Heart left ventricle (tissue), 13 donors: ENCODE data around the gene CMKLR1.

ENCODE experiments used
- POLR2A ChIP-seq, 2 donors: fragments of 450-650 bp; IDR thresholded peaks; one replicate each; pipeline ENCODE4 v1.6.1; 2017; ENCODE audit warnings: antibody characterized with exemption in 2 of 2, mild to moderate bottlenecking in 2 of 2, moderate library complexity in 2 of 2
- TF ChIP-seq, protein P1 (sequence below), 12 donors: fragments of 200-600 bp; sonication (generic) in 4 of 12; IDR thresholded peaks; one replicate each; pipeline versions ENCODE4 v1.5.0 to v1.8.0; 2018 to 2022; ENCODE audit warnings: antibody characterized with exemption in 12 of 12, mild to moderate bottlenecking in 5 of 12
- donor health status: ischemic (EF 13 %, LVEDD 7.1; RV severe dilation, severe dysfunction).
- donor health status: DM: no; HTN: yes; CAD: no.
- donor health status: DM: no; HTN: no; CAD: no.
- donor health status: ischemic (EF 25% LVEDD 6.9; RV normal size, moderate dysfunction).
- donor health status: ischemic (EF 25% LVEDD 5.7; RV mildly dilated, moderate dysfunction).
- donor health status: ischemic (EF 35%, LVEDD 5.7; RV mildly dilated, moderate dysfunction).
- donor health status: nonischemic (EF 11% LVEDD 7.7; RV severe dilation, severe dysfunction).
- donor health status: DM: yes; HTN: yes; CAD: no.
- donor health status: PGD.
- donor health status: ischemic (EF 29% LVEDD 5.4; RV normal size, mild dysfunction).
- donor health status: nonischemic (EF 23%, LVEDD 6.1; RV moderate dilation, normal function).

DNA sequence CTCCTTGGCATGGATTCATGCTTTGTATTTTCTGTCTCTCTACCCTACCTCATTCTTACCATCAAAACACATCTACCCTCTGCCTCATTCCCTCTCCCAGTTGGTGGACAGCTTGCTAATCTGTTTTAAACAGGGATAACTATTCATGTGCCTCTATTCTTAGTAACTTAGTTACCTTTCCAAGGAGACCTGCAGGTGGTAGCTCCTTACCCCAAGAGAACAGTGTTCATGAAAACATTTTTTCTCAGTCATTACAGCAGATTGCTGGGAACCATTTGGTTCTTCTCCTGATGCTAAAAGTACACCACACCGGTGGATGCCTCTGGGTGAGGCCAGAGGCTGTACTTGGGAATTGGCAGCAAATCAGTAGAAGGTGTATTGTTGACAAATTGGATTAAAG is 73.0 kb downstream of the CMKLR1 start:
- TF ChIP-seq, protein P1, sequence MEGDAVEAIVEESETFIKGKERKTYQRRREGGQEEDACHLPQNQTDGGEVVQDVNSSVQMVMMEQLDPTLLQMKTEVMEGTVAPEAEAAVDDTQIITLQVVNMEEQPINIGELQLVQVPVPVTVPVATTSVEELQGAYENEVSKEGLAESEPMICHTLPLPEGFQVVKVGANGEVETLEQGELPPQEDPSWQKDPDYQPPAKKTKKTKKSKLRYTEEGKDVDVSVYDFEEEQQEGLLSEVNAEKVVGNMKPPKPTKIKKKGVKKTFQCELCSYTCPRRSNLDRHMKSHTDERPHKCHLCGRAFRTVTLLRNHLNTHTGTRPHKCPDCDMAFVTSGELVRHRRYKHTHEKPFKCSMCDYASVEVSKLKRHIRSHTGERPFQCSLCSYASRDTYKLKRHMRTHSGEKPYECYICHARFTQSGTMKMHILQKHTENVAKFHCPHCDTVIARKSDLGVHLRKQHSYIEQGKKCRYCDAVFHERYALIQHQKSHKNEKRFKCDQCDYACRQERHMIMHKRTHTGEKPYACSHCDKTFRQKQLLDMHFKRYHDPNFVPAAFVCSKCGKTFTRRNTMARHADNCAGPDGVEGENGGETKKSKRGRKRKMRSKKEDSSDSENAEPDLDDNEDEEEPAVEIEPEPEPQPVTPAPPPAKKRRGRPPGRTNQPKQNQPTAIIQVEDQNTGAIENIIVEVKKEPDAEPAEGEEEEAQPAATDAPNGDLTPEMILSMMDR (IDR thresholded peaks at IDR 0.05) = no peak
- TF ChIP-seq POLR2A (IDR thresholded peaks at IDR 0.05) = no peak
